ENCODE measurements around the gene CACNA1D. TPM values are rescaled to one million over a fixed set of nuclear protein-coding genes. Genes with fewer than 3 reads are reported as not detected.
"Not testable (repeated sequence)": the region's sequence is repeated elsewhere in the genome, so short reads cannot be mapped to it uniquely, and the experiment has no call there.

The CACNA1D gene
- polyA plus RNA-seq, 4 donors: 2.2 to 133 (median 6.2) TPM

- Histone ChIP-seq H3K36me3 (ENCODE audit: control insufficient read depth in 3 of 3, insufficient read depth in 2 of 3, low read depth in 1 of 3, low read length in 3 of 3) (peaks cover 0 to 6% (median 0%) of the 10 kb centered on the region in 3 donors), H3K9me3 (ENCODE audit: control insufficient read depth in 2 of 2, insufficient read depth in 1 of 2, low read depth in 1 of 2, low read length in 1 of 2) (peaks cover 0 to 10% of the 10 kb centered on the region in 2 donors), H3K27me3 (ENCODE audit: control insufficient read depth in 3 of 3, insufficient read depth in 3 of 3, low read length in 3 of 3) (peaks cover 0 to 3% (median 0%) of the 10 kb centered on the region in 3 donors), H3K27ac (ENCODE audit: low read depth in 1 of 3, low read length in 2 of 3) (no peak overlapping the region), H3K4me1 (ENCODE audit: control insufficient read depth in 3 of 3, insufficient read depth in 2 of 3, low read depth in 1 of 3, low read length in 2 of 3) (peaks cover 0 to 6% (median 0%) of the 10 kb centered on the region in 3 donors), H3K4me3 (ENCODE audit: low read depth in 1 of 3, low read length in 3 of 3) (no peak overlapping the region)
- FAIRE-seq (no peak), DNase-seq (no peak)
- WGBS, 3 donors: 85 to 98% (median 87%) methylated on average over 3 of the region's 3 CpGs
Measured at GRCh38 chr3:53635041-53635440, 140.6 kb downstream of the CACNA1D start.

- whole genome bisulfite sequencing, 3 donors: 65 to 75% (median 68%) methylated on average over 4 of the region's 4 CpGs
- H3K4me3 ChIP-seq (ENCODE audit: low read depth in 1 of 3, low read length in 3 of 3); H3K9me3 ChIP-seq (ENCODE audit: control insufficient read depth in 2 of 2, insufficient read depth in 1 of 2, low read depth in 1 of 2, low read length in 1 of 2); DNase-seq; H3K4me1 ChIP-seq (ENCODE audit: control insufficient read depth in 3 of 3, insufficient read depth in 2 of 3, low read depth in 1 of 3, low read length in 2 of 3); H3K27ac ChIP-seq (ENCODE audit: low read depth in 1 of 3, low read length in 2 of 3); H3K27me3 ChIP-seq (ENCODE audit: control insufficient read depth in 3 of 3, insufficient read depth in 3 of 3, low read length in 3 of 3); FAIRE-seq: not testable (repeated sequence)
- H3K36me3 ChIP-seq (ENCODE audit: control insufficient read depth in 3 of 3, insufficient read depth in 2 of 3, low read depth in 1 of 3, low read length in 3 of 3): peaks cover 0 to 21% (median 0%) of the 10 kb centered on the region in 3 donors
Measured at GRCh38 chr3:53638806-53639205, 144.4 kb downstream of the CACNA1D start.

DNA sequence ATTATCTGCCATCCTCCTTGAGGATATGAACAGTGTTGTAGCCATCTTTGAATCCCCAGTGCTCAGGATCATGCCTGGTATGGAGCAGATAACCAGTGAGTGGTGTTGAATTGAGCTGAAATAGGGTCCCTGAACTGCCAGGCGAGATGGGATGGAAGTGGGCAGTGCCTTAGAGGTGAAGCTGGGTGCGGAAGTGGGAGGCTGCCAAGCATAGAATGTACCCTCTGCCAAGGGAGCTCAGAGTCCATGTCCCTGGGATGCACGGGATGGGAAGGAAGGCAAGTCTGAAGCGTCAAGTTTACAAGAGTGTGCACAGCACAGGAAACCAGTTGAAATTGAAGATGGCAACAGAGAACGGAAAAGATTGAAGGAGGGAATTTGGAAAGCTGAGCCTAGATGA is 147.0 kb downstream of the CACNA1D start:
- H3K9me3 ChIP-seq (ENCODE audit: control insufficient read depth in 2 of 2, insufficient read depth in 1 of 2, low read depth in 1 of 2, low read length in 1 of 2): no peaks in the 10 kb centered on the region

GRCh38 chr3:53642211-53642610 is 147.8 kb downstream of the CACNA1D start:
- peaks cover 0 to 17% (median 0%) of the 10 kb centered on the region in 3 donors for H3K36me3 ChIP-seq (ENCODE audit: control insufficient read depth in 3 of 3, insufficient read depth in 2 of 3, low read depth in 1 of 3, low read length in 3 of 3)
- H3K9me3 ChIP-seq (ENCODE audit: control insufficient read depth in 2 of 2, insufficient read depth in 1 of 2, low read depth in 1 of 2, low read length in 1 of 2): no peaks in the 10 kb centered on the region
- no peaks in the 10 kb centered on the region for H3K27me3 ChIP-seq (ENCODE audit: control insufficient read depth in 3 of 3, insufficient read depth in 3 of 3, low read length in 3 of 3)
- no peak overlapping the region for H3K4me3 ChIP-seq (ENCODE audit: low read depth in 1 of 3, low read length in 3 of 3)
- FAIRE-seq (no peak), DNase-seq (no peak)
- H3K4me1 ChIP-seq (ENCODE audit: control insufficient read depth in 3 of 3, insufficient read depth in 2 of 3, low read depth in 1 of 3, low read length in 2 of 3): peaks cover 0 to 4% (median 0%) of the 10 kb centered on the region in 3 donors
- WGBS, 3 donors: 67 to 80% (median 74%) methylated on average over 4 of the region's 4 CpGs
- H3K27ac ChIP-seq (ENCODE audit: low read depth in 1 of 3, low read length in 2 of 3): no peak overlapping the region

More for the DNA sequence above, 147.0 kb downstream of the CACNA1D start:
- FAIRE-seq (no peak), DNase-seq (no peak)
- WGBS, 3 donors: 77 to 82% (median 81%) methylated on average over 5 of the region's 5 CpGs
- no peaks in the 10 kb centered on the region for H3K27me3 ChIP-seq (ENCODE audit: control insufficient read depth in 3 of 3, insufficient read depth in 3 of 3, low read length in 3 of 3)
- H3K4me1 ChIP-seq (ENCODE audit: control insufficient read depth in 3 of 3, insufficient read depth in 2 of 3, low read depth in 1 of 3, low read length in 2 of 3): peaks cover 0 to under 1% (median 0%) of the 10 kb centered on the region in 3 donors
- H3K4me3 ChIP-seq (ENCODE audit: low read depth in 1 of 3, low read length in 3 of 3): no peak overlapping the region
- H3K27ac ChIP-seq (ENCODE audit: low read depth in 1 of 3, low read length in 2 of 3): no peak overlapping the region
- peaks cover 0 to 15% (median 0%) of the 10 kb centered on the region in 3 donors for H3K36me3 ChIP-seq (ENCODE audit: control insufficient read depth in 3 of 3, insufficient read depth in 2 of 3, low read depth in 1 of 3, low read length in 3 of 3)

DNA sequence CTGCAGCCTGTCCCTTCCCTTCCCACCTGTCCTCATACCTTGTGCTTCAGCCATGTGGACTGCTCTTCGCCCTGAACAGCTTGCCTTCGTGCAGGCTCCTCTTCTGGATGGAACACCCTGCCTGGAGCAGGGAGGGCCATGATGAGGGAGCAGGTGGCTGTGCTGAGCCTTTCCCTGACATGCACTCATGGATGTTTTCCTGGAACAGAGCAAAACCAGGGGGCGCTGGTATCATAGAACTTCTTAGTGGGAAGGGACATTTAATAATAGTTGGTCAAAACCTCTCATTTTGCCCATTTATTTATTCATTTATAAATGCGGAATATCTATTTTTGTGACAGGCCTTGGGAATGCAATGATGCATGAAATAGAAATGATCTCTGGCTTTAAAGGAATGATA is 149.3 kb downstream of the CACNA1D start:
- WGBS, 3 donors: 67 to 84% (median 80%) methylated on average over 4 of the region's 4 CpGs
- H3K36me3 ChIP-seq (ENCODE audit: control insufficient read depth in 3 of 3, insufficient read depth in 2 of 3, low read depth in 1 of 3, low read length in 3 of 3): peaks cover 0 to 21% (median 0%) of the 10 kb centered on the region in 3 donors
- peaks cover 0 to 4% (median 0%) of the 10 kb centered on the region in 3 donors for H3K4me1 ChIP-seq (ENCODE audit: control insufficient read depth in 3 of 3, insufficient read depth in 2 of 3, low read depth in 1 of 3, low read length in 2 of 3)
- no peak for FAIRE-seq
- H3K27ac ChIP-seq (ENCODE audit: low read depth in 1 of 3, low read length in 2 of 3): no peak overlapping the region
- DNase-seq: no peak
- H3K4me3 ChIP-seq (ENCODE audit: low read depth in 1 of 3, low read length in 3 of 3): no peak overlapping the region
- no peaks in the 10 kb centered on the region for H3K9me3 ChIP-seq (ENCODE audit: control insufficient read depth in 2 of 2, insufficient read depth in 1 of 2, low read depth in 1 of 2, low read length in 1 of 2)
- no peaks in the 10 kb centered on the region for H3K27me3 ChIP-seq (ENCODE audit: control insufficient read depth in 3 of 3, insufficient read depth in 3 of 3, low read length in 3 of 3)

GRCh38 chr3:53645754-53646153 is 151.3 kb downstream of the CACNA1D start:
- no peaks in the 10 kb centered on the region for H3K9me3 ChIP-seq (ENCODE audit: control insufficient read depth in 2 of 2, insufficient read depth in 1 of 2, low read depth in 1 of 2, low read length in 1 of 2)
- H3K27me3 ChIP-seq (ENCODE audit: control insufficient read depth in 3 of 3, insufficient read depth in 3 of 3, low read length in 3 of 3): no peaks in the 10 kb centered on the region
- DNase-seq (no peak), FAIRE-seq (no peak)
- H3K4me1 ChIP-seq (ENCODE audit: control insufficient read depth in 3 of 3, insufficient read depth in 2 of 3, low read depth in 1 of 3, low read length in 2 of 3): peaks cover 0 to 4% (median 0%) of the 10 kb centered on the region in 3 donors
- no peak overlapping the region for H3K4me3 ChIP-seq (ENCODE audit: low read depth in 1 of 3, low read length in 3 of 3)
- WGBS, 3 donors: 79 to 90% (median 89%) methylated on average over 3 of the region's 3 CpGs
- peaks cover 0 to 24% (median 0%) of the 10 kb centered on the region in 3 donors for H3K36me3 ChIP-seq (ENCODE audit: control insufficient read depth in 3 of 3, insufficient read depth in 2 of 3, low read depth in 1 of 3, low read length in 3 of 3)
- H3K27ac ChIP-seq (ENCODE audit: low read depth in 1 of 3, low read length in 2 of 3): no peak overlapping the region

DNA sequence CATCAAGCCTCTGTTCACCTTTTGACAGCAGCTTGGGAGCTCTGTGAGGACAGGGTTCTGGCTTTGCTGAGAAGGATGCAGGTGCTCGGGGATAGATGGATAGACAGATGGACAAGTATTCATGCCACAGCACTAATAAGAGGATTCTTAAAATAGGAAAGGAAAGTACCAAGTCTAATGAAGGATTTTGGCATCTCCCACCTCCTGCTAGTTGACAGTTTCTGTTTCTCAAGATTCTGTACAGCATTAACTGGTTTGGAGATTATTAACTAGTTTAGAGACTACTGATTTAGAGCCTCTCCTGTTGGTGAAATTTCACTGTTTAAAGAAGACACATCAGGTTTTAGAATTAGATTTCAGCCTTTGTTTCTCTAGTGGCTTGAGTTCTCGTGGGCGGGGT is 152.3 kb downstream of the CACNA1D start:
- H3K4me1 ChIP-seq (ENCODE audit: control insufficient read depth in 3 of 3, insufficient read depth in 2 of 3, low read depth in 1 of 3, low read length in 2 of 3): peaks cover 0 to 4% (median 0%) of the 10 kb centered on the region in 3 donors
- H3K36me3 ChIP-seq (ENCODE audit: control insufficient read depth in 3 of 3, insufficient read depth in 2 of 3, low read depth in 1 of 3, low read length in 3 of 3): peaks cover 0 to 21% (median 0%) of the 10 kb centered on the region in 3 donors
- H3K9me3 ChIP-seq (ENCODE audit: control insufficient read depth in 2 of 2, insufficient read depth in 1 of 2, low read depth in 1 of 2, low read length in 1 of 2): no peaks in the 10 kb centered on the region
- H3K4me3 ChIP-seq (ENCODE audit: low read depth in 1 of 3, low read length in 3 of 3): no peak overlapping the region
- no peak overlapping the region for H3K27ac ChIP-seq (ENCODE audit: low read depth in 1 of 3, low read length in 2 of 3)
- no peak for FAIRE-seq
- WGBS, 3 donors: 71 to 90% (median 86%) methylated on average over 3 of the region's 3 CpGs
- H3K27me3 ChIP-seq (ENCODE audit: control insufficient read depth in 3 of 3, insufficient read depth in 3 of 3, low read length in 3 of 3): no peaks in the 10 kb centered on the region
- no peak for DNase-seq

DNA sequence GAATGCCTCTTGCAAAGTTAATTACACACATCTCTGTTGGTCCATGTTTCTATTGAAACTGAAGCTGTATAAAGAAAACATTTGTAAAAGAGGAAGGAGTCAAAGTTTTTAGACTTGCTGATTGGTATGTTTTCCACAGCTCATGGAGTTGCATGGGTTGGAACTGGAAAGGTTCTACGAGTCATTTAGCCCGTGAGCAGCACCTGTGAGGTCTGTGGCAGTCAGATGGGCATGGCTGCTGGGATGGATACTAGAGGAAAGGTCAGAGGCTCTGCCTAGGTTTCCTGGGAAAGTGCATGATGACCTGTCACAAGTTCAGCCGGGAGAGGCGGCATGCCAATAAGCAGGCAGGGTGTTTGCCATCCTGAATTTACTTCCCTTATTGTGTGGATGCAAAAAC is 155.4 kb downstream of the CACNA1D start:
- peaks cover 0 to 11% of the 10 kb centered on the region in 2 donors for H3K9me3 ChIP-seq (ENCODE audit: control insufficient read depth in 2 of 2, insufficient read depth in 1 of 2, low read depth in 1 of 2, low read length in 1 of 2)
- H3K27me3 ChIP-seq (ENCODE audit: control insufficient read depth in 3 of 3, insufficient read depth in 3 of 3, low read length in 3 of 3): no peaks in the 10 kb centered on the region
- peaks cover 0 to 19% (median 0%) of the 10 kb centered on the region in 3 donors for H3K36me3 ChIP-seq (ENCODE audit: control insufficient read depth in 3 of 3, insufficient read depth in 2 of 3, low read depth in 1 of 3, low read length in 3 of 3)
- no peak for DNase-seq
- no peak overlapping the region for H3K27ac ChIP-seq (ENCODE audit: low read depth in 1 of 3, low read length in 2 of 3)
- FAIRE-seq: no peak
- no peak overlapping the region for H3K4me3 ChIP-seq (ENCODE audit: low read depth in 1 of 3, low read length in 3 of 3)
- peaks cover 0 to 4% (median 0%) of the 10 kb centered on the region in 3 donors for H3K4me1 ChIP-seq (ENCODE audit: control insufficient read depth in 3 of 3, insufficient read depth in 2 of 3, low read depth in 1 of 3, low read length in 2 of 3)
- 77 to 89% (median 88%) methylated on average over 4 of the region's 4 CpGs for WGBS, 3 donors

- 72 to 91% (median 73%) methylated on average over 5 of the region's 5 CpGs for WGBS, 3 donors
- Histone ChIP-seq H3K4me1 (ENCODE audit: control insufficient read depth in 3 of 3, insufficient read depth in 2 of 3, low read depth in 1 of 3, low read length in 2 of 3) (peaks cover 0 to 4% (median 0%) of the 10 kb centered on the region in 3 donors), H3K27me3 (ENCODE audit: control insufficient read depth in 3 of 3, insufficient read depth in 3 of 3, low read length in 3 of 3) (no peaks in the 10 kb centered on the region), H3K9me3 (ENCODE audit: control insufficient read depth in 2 of 2, insufficient read depth in 1 of 2, low read depth in 1 of 2, low read length in 1 of 2) (peaks cover 0 to 11% of the 10 kb centered on the region in 2 donors), H3K4me3 (ENCODE audit: low read depth in 1 of 3, low read length in 3 of 3) (no peak overlapping the region), H3K27ac (ENCODE audit: low read depth in 1 of 3, low read length in 2 of 3) (no peak overlapping the region), H3K36me3 (ENCODE audit: control insufficient read depth in 3 of 3, insufficient read depth in 2 of 3, low read depth in 1 of 3, low read length in 3 of 3) (peaks cover 0 to 19% (median 0%) of the 10 kb centered on the region in 3 donors)
- DNase-seq (no peak), FAIRE-seq (no peak)
Measured at GRCh38 chr3:53650424-53650823, 156.0 kb downstream of the CACNA1D start.
